ENCODE data around the gene ADAMTSL1.

The ADAMTSL1 gene

DNA sequence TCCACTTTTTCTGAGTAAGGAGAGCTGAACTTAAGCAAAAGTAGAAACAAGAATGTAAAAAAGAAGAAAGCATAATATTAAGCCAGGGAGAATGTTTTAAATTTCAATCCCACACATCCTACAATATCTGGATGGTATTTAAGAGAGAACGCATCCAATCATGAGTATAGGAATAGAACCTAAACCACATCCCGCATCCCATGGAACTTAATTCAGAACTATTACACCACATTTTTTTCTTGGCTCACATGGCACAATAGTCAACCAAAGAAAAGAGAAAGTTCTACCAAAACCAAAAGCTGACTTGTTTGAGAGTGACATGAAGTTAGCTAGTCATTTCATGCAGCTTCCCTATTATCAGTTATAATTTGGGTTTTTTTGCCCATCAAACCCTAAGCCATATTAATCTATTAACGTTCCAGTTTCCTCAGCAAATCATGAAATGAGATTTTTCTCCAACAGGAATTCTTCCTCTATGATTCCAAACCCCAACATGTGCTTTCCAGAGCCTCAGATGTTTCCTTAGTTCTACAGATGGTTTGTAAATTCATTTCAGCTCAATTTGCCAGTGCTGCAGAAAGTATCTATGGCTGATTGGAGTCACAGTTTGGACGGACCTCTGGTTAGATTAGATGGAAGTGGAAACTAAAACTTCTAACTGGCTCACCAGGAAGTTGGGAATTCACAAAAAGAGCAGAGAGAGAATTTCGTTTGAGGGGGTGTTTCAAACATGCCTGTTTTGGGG is 22.5 kb downstream of the ADAMTSL1 start:
- no peak overlapping the region for H3K4me2 ChIP-seq
- no peak overlapping the region for H3K27ac ChIP-seq
- TF ChIP-seq Cebpa-rat (IDR thresholded peaks at IDR 0.05): no peak
- no peaks in the 10 kb centered on the region for H4K20me1 ChIP-seq
- no peaks in the 10 kb centered on the region for H3K36me3 ChIP-seq
- no peaks in the 10 kb centered on the region for H3K9me3 ChIP-seq
- no peaks in the 10 kb centered on the region for H3K4me1 ChIP-seq
- H3K9ac ChIP-seq: no peak overlapping the region
- no peaks in the 10 kb centered on the region for H3K27me3 ChIP-seq
- H3K4me3 ChIP-seq: no peak overlapping the region

DNA sequence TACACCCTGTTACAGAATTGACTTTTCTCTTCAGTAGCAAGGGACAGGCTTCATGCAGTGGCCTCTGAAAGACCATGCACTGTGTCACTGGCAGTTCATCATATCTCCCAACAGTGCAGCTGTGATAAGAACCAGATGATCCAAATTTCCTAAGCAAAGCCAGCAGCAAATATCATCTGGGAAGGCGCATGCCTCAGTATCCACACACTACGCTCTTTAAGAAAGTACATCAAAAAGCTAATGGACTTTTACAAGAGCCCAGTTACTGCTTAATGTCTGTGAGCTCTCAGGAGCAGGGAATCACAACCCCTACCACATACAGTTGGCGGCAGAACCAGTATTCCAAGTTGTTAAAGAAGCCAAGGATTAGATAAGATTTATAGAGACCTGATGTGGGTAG is 25.1 kb downstream of the ADAMTSL1 start:
- H3K4me3 ChIP-seq: no peak overlapping the region
- no peaks in the 10 kb centered on the region for H3K36me3 ChIP-seq
- TF ChIP-seq Cebpa-rat (IDR thresholded peaks at IDR 0.05): no peak
- no peak overlapping the region for H3K27ac ChIP-seq
- H3K4me1 ChIP-seq: no peaks in the 10 kb centered on the region
- H3K9me3 ChIP-seq: no peaks in the 10 kb centered on the region
- no peak overlapping the region for H3K4me2 ChIP-seq
- no peak overlapping the region for H3K9ac ChIP-seq
- H4K20me1 ChIP-seq: no peaks in the 10 kb centered on the region
- H3K27me3 ChIP-seq: no peaks in the 10 kb centered on the region

DNA sequence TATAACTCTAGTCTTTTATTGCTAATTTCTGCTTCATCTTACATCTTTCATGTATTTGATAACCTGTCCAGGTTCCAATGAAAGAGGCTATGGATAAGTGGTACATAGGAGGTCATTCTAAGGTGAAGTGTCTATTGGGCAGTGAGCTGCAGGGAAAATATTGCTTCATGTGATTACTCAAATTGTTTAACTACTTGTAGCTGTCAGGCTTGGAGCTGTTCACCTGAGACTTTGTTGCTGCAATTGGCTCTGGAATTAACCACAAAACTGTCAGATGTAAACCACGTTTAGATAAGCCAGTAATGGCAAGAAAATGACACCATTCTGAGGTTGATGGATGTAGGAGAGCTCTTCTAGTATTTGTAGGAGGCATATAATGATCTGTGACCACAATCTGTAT is 26.0 kb downstream of the ADAMTSL1 start:
- Histone ChIP-seq H3K27me3 (no peaks in the 10 kb centered on the region), H3K9me3 (no peaks in the 10 kb centered on the region), H3K9ac (no peak overlapping the region), H3K36me3 (no peaks in the 10 kb centered on the region), H3K4me1 (no peaks in the 10 kb centered on the region), H3K4me3 (no peak overlapping the region), H4K20me1 (no peaks in the 10 kb centered on the region), H3K27ac (no peak overlapping the region), H3K4me2 (no peak overlapping the region)
- no peak for TF ChIP-seq Cebpa-rat (IDR thresholded peaks at IDR 0.05)

DNA sequence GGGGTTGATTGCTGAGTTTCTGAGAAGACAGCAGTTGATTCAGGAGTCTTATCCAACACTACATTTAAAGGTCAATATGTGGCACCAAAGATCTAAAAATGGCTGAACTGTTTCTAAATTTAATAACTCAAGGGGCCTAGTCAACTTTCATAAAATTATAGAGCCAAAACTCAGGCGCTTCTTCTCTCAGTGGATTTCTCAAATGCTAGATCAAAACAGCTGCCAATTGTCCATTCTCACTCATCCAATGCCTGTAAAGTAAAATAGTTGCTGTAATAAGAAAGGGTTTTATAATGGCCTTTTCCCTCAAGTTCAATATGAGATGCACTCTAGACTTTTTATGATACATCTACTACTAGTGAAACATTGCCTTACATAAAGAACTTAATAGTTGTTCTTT is 26.5 kb downstream of the ADAMTSL1 start:
- TF ChIP-seq Cebpa-rat (IDR thresholded peaks at IDR 0.05): no peak
- H3K27me3 ChIP-seq: no peaks in the 10 kb centered on the region
- no peaks in the 10 kb centered on the region for H3K9me3 ChIP-seq
- H4K20me1 ChIP-seq: no peaks in the 10 kb centered on the region
- H3K9ac ChIP-seq: no peak overlapping the region
- H3K36me3 ChIP-seq: no peaks in the 10 kb centered on the region
- no peaks in the 10 kb centered on the region for H3K4me1 ChIP-seq
- H3K27ac ChIP-seq: no peak overlapping the region
- no peak overlapping the region for H3K4me3 ChIP-seq
- no peak overlapping the region for H3K4me2 ChIP-seq

DNA sequence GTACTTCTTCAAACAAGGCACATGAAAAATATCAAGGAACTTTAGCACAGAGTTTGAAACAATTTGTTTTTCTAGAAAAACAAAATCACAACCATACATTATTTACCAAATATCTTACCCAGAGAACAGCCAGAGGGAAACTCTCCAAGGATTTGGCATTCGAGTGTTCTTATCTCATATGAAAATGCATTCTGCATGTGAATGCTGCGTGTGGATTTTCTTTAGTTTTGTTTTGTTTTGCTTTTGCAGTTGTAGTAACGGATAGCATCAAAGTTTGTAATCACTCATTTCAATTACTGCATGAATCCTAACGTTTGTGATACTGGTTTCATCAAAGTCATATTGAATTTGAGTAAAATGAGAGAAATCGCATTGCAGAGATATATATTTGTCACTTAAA is 28.0 kb downstream of the ADAMTSL1 start:
- no peak overlapping the region for H3K27ac ChIP-seq
- no peaks in the 10 kb centered on the region for H3K9me3 ChIP-seq
- H3K4me2 ChIP-seq: no peak overlapping the region
- no peaks in the 10 kb centered on the region for H4K20me1 ChIP-seq
- no peak overlapping the region for H3K9ac ChIP-seq
- no peak for TF ChIP-seq Cebpa-rat (IDR thresholded peaks at IDR 0.05)
- no peaks in the 10 kb centered on the region for H3K27me3 ChIP-seq
- H3K36me3 ChIP-seq: no peaks in the 10 kb centered on the region
- H3K4me1 ChIP-seq: no peaks in the 10 kb centered on the region
- no peak overlapping the region for H3K4me3 ChIP-seq

DNA sequence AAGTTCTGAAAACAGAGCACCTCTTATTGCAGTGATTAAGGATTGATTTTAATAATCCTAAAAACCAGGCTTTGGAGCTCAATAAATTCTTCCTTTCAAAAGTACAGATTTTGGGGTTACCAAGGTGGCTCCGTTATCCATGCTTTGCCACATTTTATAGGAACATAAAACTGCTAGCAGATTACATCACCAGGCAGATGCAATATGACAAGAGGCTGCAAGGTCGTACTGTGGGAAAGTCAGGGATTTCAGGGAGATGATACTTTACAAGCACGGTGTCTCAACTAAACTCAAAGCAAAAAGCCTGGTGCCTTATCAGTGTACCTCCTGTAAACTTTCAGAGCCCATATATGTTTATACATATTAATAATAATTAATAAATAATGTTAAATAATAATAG is 28.6 kb downstream of the ADAMTSL1 start:
- Histone ChIP-seq H3K4me3 (no peak overlapping the region), H3K36me3 (no peaks in the 10 kb centered on the region), H3K4me2 (no peak overlapping the region), H4K20me1 (no peaks in the 10 kb centered on the region), H3K9me3 (no peaks in the 10 kb centered on the region), H3K9ac (no peak overlapping the region), H3K27ac (no peak overlapping the region), H3K4me1 (no peaks in the 10 kb centered on the region), H3K27me3 (no peaks in the 10 kb centered on the region)
- no peak for TF ChIP-seq Cebpa-rat (IDR thresholded peaks at IDR 0.05)

DNA sequence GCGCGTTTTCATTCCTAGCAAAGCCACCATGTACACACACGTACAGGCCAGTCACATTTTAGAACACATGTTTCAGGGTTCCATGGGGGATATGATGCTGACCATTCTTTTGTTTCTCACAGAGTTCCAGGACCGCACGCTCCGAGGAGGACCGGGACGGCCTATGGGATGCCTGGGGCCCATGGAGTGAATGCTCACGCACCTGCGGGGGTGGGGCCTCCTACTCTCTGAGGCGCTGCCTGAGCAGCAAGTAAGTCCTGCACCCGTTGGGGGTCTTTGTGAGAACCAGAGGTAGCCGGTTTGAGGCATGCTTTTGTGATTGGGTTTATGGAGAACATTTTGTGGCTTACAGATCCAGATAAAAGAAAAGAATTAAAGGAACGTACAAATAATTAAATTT is 30.8 kb downstream of the ADAMTSL1 start:
- H3K4me1 ChIP-seq: no peaks in the 10 kb centered on the region
- H3K27me3 ChIP-seq: no peaks in the 10 kb centered on the region
- no peaks in the 10 kb centered on the region for H3K36me3 ChIP-seq
- H3K9ac ChIP-seq: no peak overlapping the region
- no peak overlapping the region for H3K4me2 ChIP-seq
- H3K27ac ChIP-seq: no peak overlapping the region
- no peak overlapping the region for H3K4me3 ChIP-seq
- H3K9me3 ChIP-seq: 0 out of 2 replicates have a peak, but pooled peaks cover 3% of the 10 kb centered on the region
- TF ChIP-seq Cebpa-rat (IDR thresholded peaks at IDR 0.05): no peak
- no peaks in the 10 kb centered on the region for H4K20me1 ChIP-seq

DNA sequence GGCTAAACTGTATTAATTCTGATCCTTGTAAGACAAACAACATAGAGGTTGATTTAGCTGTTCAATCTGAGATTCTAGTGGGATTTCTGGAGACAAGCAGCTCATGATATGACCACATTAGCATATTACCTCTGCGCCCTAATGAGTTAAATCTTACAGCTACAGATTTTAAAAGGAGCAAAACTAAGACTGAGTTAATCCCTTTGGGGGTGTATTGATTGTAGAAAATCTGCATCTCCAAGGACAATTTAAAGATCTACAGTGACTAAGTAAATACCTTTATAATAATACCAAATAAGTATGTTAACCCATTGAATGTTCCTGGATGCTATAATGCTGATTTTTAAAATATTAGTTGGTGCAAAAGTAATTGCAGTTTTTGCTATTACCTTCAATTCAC is 33.2 kb downstream of the ADAMTSL1 start:
- Histone ChIP-seq H3K4me1 (no peaks in the 10 kb centered on the region), H3K4me2 (no peak overlapping the region), H3K27ac (no peak overlapping the region), H3K9me3 (0 out of 2 replicates have a peak, but pooled peaks cover 3% of the 10 kb centered on the region), H3K27me3 (no peaks in the 10 kb centered on the region), H4K20me1 (no peaks in the 10 kb centered on the region), H3K9ac (no peak overlapping the region), H3K36me3 (no peaks in the 10 kb centered on the region), H3K4me3 (no peak overlapping the region)
- TF ChIP-seq Cebpa-rat (IDR thresholded peaks at IDR 0.05): no peak

DNA sequence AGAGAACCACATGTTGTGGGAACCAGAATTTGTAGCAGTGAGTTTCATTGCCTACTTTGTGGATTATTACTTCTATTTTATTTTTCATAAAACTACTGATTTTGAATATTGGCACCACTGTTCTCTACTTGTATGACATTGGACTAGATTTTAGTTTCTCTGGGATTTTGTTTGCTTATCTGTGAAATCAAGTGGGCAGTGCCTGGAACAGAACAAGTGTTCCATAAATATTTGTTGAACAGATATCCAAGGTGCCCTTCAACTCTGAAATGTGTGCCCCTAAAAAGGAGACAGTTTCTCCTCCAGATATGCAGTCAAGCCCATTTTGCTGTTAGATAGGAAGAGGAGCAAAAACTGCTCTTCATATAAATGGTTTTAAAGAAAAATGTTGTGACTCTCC is 42.6 kb downstream of the ADAMTSL1 start:
- no peak for TF ChIP-seq Cebpa-rat (IDR thresholded peaks at IDR 0.05)
- Histone ChIP-seq H3K4me2 (no peak overlapping the region), H3K4me1 (no peaks in the 10 kb centered on the region), H3K36me3 (no peaks in the 10 kb centered on the region), H3K9me3 (no peaks in the 10 kb centered on the region), H3K27ac (no peak overlapping the region), H3K9ac (no peak overlapping the region), H4K20me1 (no peaks in the 10 kb centered on the region), H3K27me3 (no peaks in the 10 kb centered on the region), H3K4me3 (no peak overlapping the region)

DNA sequence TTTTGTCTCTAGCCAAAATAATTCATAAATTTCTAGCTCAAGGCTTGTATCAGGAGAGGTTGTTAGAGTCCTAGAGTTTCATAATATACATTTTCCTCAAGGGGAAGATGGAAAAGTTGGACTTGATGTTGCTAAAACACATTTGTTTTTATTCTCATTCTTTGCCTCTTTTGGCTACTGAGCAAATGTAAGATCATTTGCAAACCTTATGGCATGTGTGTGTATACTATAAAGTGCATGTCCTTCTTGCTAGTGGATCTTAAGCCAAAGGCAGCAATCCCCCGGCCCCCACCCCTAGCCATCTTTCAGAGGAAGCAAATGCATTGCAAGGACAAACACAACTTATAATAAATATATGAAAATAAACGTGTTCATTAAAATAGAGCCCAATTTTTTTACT is 43.0 kb downstream of the ADAMTSL1 start:
- H3K4me2 ChIP-seq: no peak overlapping the region
- no peaks in the 10 kb centered on the region for H3K4me1 ChIP-seq
- no peaks in the 10 kb centered on the region for H4K20me1 ChIP-seq
- H3K27ac ChIP-seq: no peak overlapping the region
- no peak for TF ChIP-seq Cebpa-rat (IDR thresholded peaks at IDR 0.05)
- H3K9ac ChIP-seq: no peak overlapping the region
- no peaks in the 10 kb centered on the region for H3K9me3 ChIP-seq
- H3K36me3 ChIP-seq: no peaks in the 10 kb centered on the region
- no peaks in the 10 kb centered on the region for H3K27me3 ChIP-seq
- no peak overlapping the region for H3K4me3 ChIP-seq

Data from BLaER1 (cell line).